Measurements from ENCODE around the gene C19orf38. TPM values are rescaled to one million over a fixed set of nuclear protein-coding genes. Genes with fewer than 3 reads are reported as not detected.
"Not testable (repeated sequence)": the region's sequence is repeated elsewhere in the genome, so short reads cannot be mapped to it uniquely, and the experiment has no call there.

C19orf38 gene
- total RNA-seq, 1 donor from 2014 or later, result 4.2 TPM

GRCh38 chr19:10862561-10863106, 14.4 kb downstream of the C19orf38 start:
- Histone ChIP-seq H3K9me3 (ENCODE audit: control insufficient read depth in 3 of 3, low read length in 3 of 3) (no peaks in the 10 kb centered on the region), H3K27me3 (ENCODE audit: control insufficient read depth in 3 of 3, insufficient read depth in 3 of 3, low read length in 3 of 3) (no peaks in the 10 kb centered on the region), H3K4me3 (ENCODE audit: low read length in 3 of 3) (no peak overlapping the region), H3K9ac (ENCODE audit: low read depth in 1 of 3, low read length in 3 of 3) (peak overlapping the region in 1 of 3 donors; percentile 16), H3K4me1 (ENCODE audit: control insufficient read depth in 3 of 3, insufficient read depth in 3 of 3, low read length in 3 of 3) (peaks cover 5 to 10% (median 7%) of the 10 kb centered on the region in 3 donors), H3K27ac (ENCODE audit: low read depth, low read length) (peak overlapping the region; percentile 18), H3K36me3 (ENCODE audit: control insufficient read depth in 3 of 3, insufficient read depth in 3 of 3, low read length in 3 of 3) (no peaks in the 10 kb centered on the region)

GRCh38 chr19:10863107-10863717, 15.0 kb downstream of the C19orf38 start:
- H3K4me1 ChIP-seq (ENCODE audit: control insufficient read depth in 3 of 3, insufficient read depth in 3 of 3, low read length in 3 of 3), result peaks cover 5 to 10% (median 7%) of the 10 kb centered on the region in 3 donors
- peak overlapping the region in 1 of 3 donors; percentile 16 for H3K9ac ChIP-seq (ENCODE audit: low read depth in 1 of 3, low read length in 3 of 3)
- H3K9me3 ChIP-seq (ENCODE audit: control insufficient read depth in 3 of 3, low read length in 3 of 3), result no peaks in the 10 kb centered on the region
- H3K27ac ChIP-seq (ENCODE audit: low read depth, low read length), result peak overlapping the region; percentile 18
- H3K27me3 ChIP-seq (ENCODE audit: control insufficient read depth in 3 of 3, insufficient read depth in 3 of 3, low read length in 3 of 3), result no peaks in the 10 kb centered on the region
- H3K4me3 ChIP-seq (ENCODE audit: low read length in 3 of 3), result peak overlapping the region in 1 of 3 donors; percentile 6
- H3K36me3 ChIP-seq (ENCODE audit: control insufficient read depth in 3 of 3, insufficient read depth in 3 of 3, low read length in 3 of 3), result no peaks in the 10 kb centered on the region

GRCh38 chr19:10864538-10864899, 16.3 kb downstream of the C19orf38 start:
- Histone ChIP-seq H3K27ac (ENCODE audit: low read depth, low read length) (no peak overlapping the region), H3K4me3 (ENCODE audit: low read length in 3 of 3) (peak overlapping the region in 2 of 3 donors; percentile 52 to 54), H3K36me3 (ENCODE audit: control insufficient read depth in 3 of 3, insufficient read depth in 3 of 3, low read length in 3 of 3) (no peaks in the 10 kb centered on the region), H3K9me3 (ENCODE audit: control insufficient read depth in 3 of 3, low read length in 3 of 3) (no peaks in the 10 kb centered on the region), H3K9ac (ENCODE audit: low read depth in 1 of 3, low read length in 3 of 3) (peak overlapping the region; percentile 2 to 51 (median 48)), H3K27me3 (ENCODE audit: control insufficient read depth in 3 of 3, insufficient read depth in 3 of 3, low read length in 3 of 3) (no peaks in the 10 kb centered on the region), H3K4me1 (ENCODE audit: control insufficient read depth in 3 of 3, insufficient read depth in 3 of 3, low read length in 3 of 3) (peaks cover 5 to 10% (median 7%) of the 10 kb centered on the region in 3 donors)

GRCh38 chr19:10866495-10866894, 18.3 kb downstream of the C19orf38 start:
- Histone ChIP-seq H3K4me3 (ENCODE audit: low read length in 3 of 3) (no peak overlapping the region), H3K4me1 (ENCODE audit: control insufficient read depth in 3 of 3, insufficient read depth in 3 of 3, low read length in 3 of 3) (peaks cover 8 to 13% (median 10%) of the 10 kb centered on the region in 3 donors), H3K27ac (ENCODE audit: low read depth, low read length) (no peak overlapping the region)

GRCh38 chr19:10868872-10869547, 20.8 kb downstream of the C19orf38 start:
- Histone ChIP-seq H3K36me3 (ENCODE audit: control insufficient read depth in 3 of 3, insufficient read depth in 3 of 3, low read length in 3 of 3) (no peaks in the 10 kb centered on the region), H3K9ac (ENCODE audit: low read depth in 1 of 3, low read length in 3 of 3) (no peak overlapping the region), H3K9me3 (ENCODE audit: control insufficient read depth in 3 of 3, low read length in 3 of 3) (no peaks in the 10 kb centered on the region), H3K4me1 (ENCODE audit: control insufficient read depth in 3 of 3, insufficient read depth in 3 of 3, low read length in 3 of 3) (peaks cover 6 to 17% (median 15%) of the 10 kb centered on the region in 3 donors), H3K4me3 (ENCODE audit: low read length in 3 of 3) (no peak overlapping the region), H3K27me3 (ENCODE audit: control insufficient read depth in 3 of 3, insufficient read depth in 3 of 3, low read length in 3 of 3) (no peaks in the 10 kb centered on the region), H3K27ac (ENCODE audit: low read depth, low read length) (no peak overlapping the region)

More at GRCh38 chr19:10866495-10866894, 18.3 kb downstream of the C19orf38 start:
- Histone ChIP-seq H3K9me3 (ENCODE audit: control insufficient read depth in 3 of 3, low read length in 3 of 3) (no peaks in the 10 kb centered on the region), H3K9ac (ENCODE audit: low read depth in 1 of 3, low read length in 3 of 3) (no peak overlapping the region), H3K36me3 (ENCODE audit: control insufficient read depth in 3 of 3, insufficient read depth in 3 of 3, low read length in 3 of 3) (no peaks in the 10 kb centered on the region), H3K27me3 (ENCODE audit: control insufficient read depth in 3 of 3, insufficient read depth in 3 of 3, low read length in 3 of 3) (no peaks in the 10 kb centered on the region)

- H3K27me3 ChIP-seq (ENCODE audit: control insufficient read depth in 3 of 3, insufficient read depth in 3 of 3, low read length in 3 of 3); H3K27ac ChIP-seq (ENCODE audit: low read depth, low read length); H3K4me3 ChIP-seq (ENCODE audit: low read length in 3 of 3); H3K36me3 ChIP-seq (ENCODE audit: control insufficient read depth in 3 of 3, insufficient read depth in 3 of 3, low read length in 3 of 3); H3K9me3 ChIP-seq (ENCODE audit: control insufficient read depth in 3 of 3, low read length in 3 of 3); H3K9ac ChIP-seq (ENCODE audit: low read depth in 1 of 3, low read length in 3 of 3): not testable (repeated sequence)
- peaks cover 3 to 19% (median 16%) of the 10 kb centered on the region in 3 donors for H3K4me1 ChIP-seq (ENCODE audit: control insufficient read depth in 3 of 3, insufficient read depth in 3 of 3, low read length in 3 of 3)
Measured at GRCh38 chr19:10869872-10870311, 21.7 kb downstream of the C19orf38 start.

- H3K27ac ChIP-seq (ENCODE audit: low read depth, low read length), result peak overlapping the region; percentile 81
- H3K27me3 ChIP-seq (ENCODE audit: control insufficient read depth in 3 of 3, insufficient read depth in 3 of 3, low read length in 3 of 3), result no peaks in the 10 kb centered on the region
- H3K9ac ChIP-seq (ENCODE audit: low read depth in 1 of 3, low read length in 3 of 3), result peak overlapping the region; percentile 74 to 79 (median 76)
- H3K4me3 ChIP-seq (ENCODE audit: low read length in 3 of 3), result peak overlapping the region; percentile 73 to 78 (median 74)
- peaks cover 3 to 22% (median 17%) of the 10 kb centered on the region in 3 donors for H3K4me1 ChIP-seq (ENCODE audit: control insufficient read depth in 3 of 3, insufficient read depth in 3 of 3, low read length in 3 of 3)
- no peaks in the 10 kb centered on the region for H3K9me3 ChIP-seq (ENCODE audit: control insufficient read depth in 3 of 3, low read length in 3 of 3)
- H3K36me3 ChIP-seq (ENCODE audit: control insufficient read depth in 3 of 3, insufficient read depth in 3 of 3, low read length in 3 of 3), result no peaks in the 10 kb centered on the region
Measured at GRCh38 chr19:10870501-10870954, 22.3 kb downstream of the C19orf38 start.

- H3K9me3 ChIP-seq (ENCODE audit: control insufficient read depth in 3 of 3, low read length in 3 of 3), result no peaks in the 10 kb centered on the region
- peak within 1 kb of the TSS; percentile 79 to 86 (median 85) for H3K4me3 ChIP-seq (ENCODE audit: low read length in 3 of 3)
- peak within 1 kb of the TSS; percentile 90 for H3K27ac ChIP-seq (ENCODE audit: low read depth, low read length)
- peaks cover 9 to 26% (median 21%) of the 10 kb centered on the region in 3 donors for H3K4me1 ChIP-seq (ENCODE audit: control insufficient read depth in 3 of 3, insufficient read depth in 3 of 3, low read length in 3 of 3)
- no peaks in the 10 kb centered on the region for H3K27me3 ChIP-seq (ENCODE audit: control insufficient read depth in 3 of 3, insufficient read depth in 3 of 3, low read length in 3 of 3)
- peak within 1 kb of the TSS; percentile 82 to 92 (median 90) for H3K9ac ChIP-seq (ENCODE audit: low read depth in 1 of 3, low read length in 3 of 3)
- no peaks in the 10 kb centered on the region for H3K36me3 ChIP-seq (ENCODE audit: control insufficient read depth in 3 of 3, insufficient read depth in 3 of 3, low read length in 3 of 3)
Measured at GRCh38 chr19:10870955-10871603, 22.9 kb downstream of the C19orf38 start, which contains the start of gene CARM1. Gene CARM1, plus strand, starts transcription at chr19:10871553. Its CDS starts 150 bp downstream, at chr19:10871703.

- Histone ChIP-seq H3K4me1 (ENCODE audit: control insufficient read depth in 3 of 3, insufficient read depth in 3 of 3, low read length in 3 of 3) (peaks cover 17 to 34% (median 29%) of the 10 kb centered on the region in 3 donors), H3K9me3 (ENCODE audit: control insufficient read depth in 3 of 3, low read length in 3 of 3) (no peaks in the 10 kb centered on the region), H3K36me3 (ENCODE audit: control insufficient read depth in 3 of 3, insufficient read depth in 3 of 3, low read length in 3 of 3) (no peaks in the 10 kb centered on the region), H3K4me3 (ENCODE audit: low read length in 3 of 3) (peak overlapping the region; percentile 79 to 86 (median 85)), H3K27me3 (ENCODE audit: control insufficient read depth in 3 of 3, insufficient read depth in 3 of 3, low read length in 3 of 3) (no peaks in the 10 kb centered on the region), H3K27ac (ENCODE audit: low read depth, low read length) (peak overlapping the region; percentile 90), H3K9ac (ENCODE audit: low read depth in 1 of 3, low read length in 3 of 3) (peak overlapping the region; percentile 82 to 92 (median 90))
Measured at GRCh38 chr19:10871711-10872545, 23.7 kb downstream of the C19orf38 start.

Data from skeletal muscle tissue (tissue), 4 donors.